ENCODE results near the gene DMGDH.

DNA sequence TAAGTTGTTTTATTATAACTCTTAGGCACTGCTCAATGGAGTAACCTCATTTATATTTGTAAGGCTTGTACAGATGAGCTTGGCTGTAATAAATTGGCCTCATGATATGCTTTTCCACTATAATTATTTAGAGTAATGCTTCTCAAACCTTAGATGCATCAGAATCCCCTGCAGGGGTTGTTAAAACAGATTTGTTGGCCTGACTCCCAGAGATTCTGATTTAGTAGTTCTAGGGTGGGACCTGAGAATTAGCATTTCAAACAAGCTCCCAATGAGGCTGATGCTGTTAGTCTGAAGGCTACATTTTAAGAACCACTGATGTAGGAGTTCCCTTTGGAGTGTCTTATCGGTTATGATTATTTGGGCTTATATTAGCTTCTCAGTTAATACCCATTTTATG lies 46.1 kb downstream of the DMGDH start:
- TF ChIP-seq CTCF (IDR thresholded peaks at IDR 0.05) (no peak), POLR2A (IDR thresholded peaks at IDR 0.05) (no peak)
